Stimulated activated CD8-positive, alpha-beta memory T cell treated with anti-CD3 and anti-CD28 coated beads, Interleukin-4, amount 100 ng/mL, for 48 hours (primary cell): ENCODE results near the gene RGS18.
"Not testable (repeated sequence)": the region's sequence is repeated elsewhere in the genome, so short reads cannot be mapped to it uniquely, and the experiment has no call there.

Experiments
- DNase-seq: peaks from one replicate; pipeline ENCODE4 v3.0.0-alpha.2; 2020

The RGS18 gene

GRCh38 chr1:192167011-192167410 is 8.7 kb downstream of the RGS18 start:
- no peak for DNase-seq

- no peak for DNase-seq
Observed at GRCh38 chr1:192167911-192168700, 9.8 kb downstream of the RGS18 start.

- DNase-seq, result no peak
Observed at GRCh38 chr1:192168964-192169363, 10.7 kb downstream of the RGS18 start.

GRCh38 chr1:192170196-192170984 is 12.1 kb downstream of the RGS18 start:
- DNase-seq, result no peak

GRCh38 chr1:192171123-192171522 is 12.9 kb downstream of the RGS18 start:
- no peak for DNase-seq

GRCh38 chr1:192175971-192176370 is 17.7 kb downstream of the RGS18 start:
- DNase-seq, result no peak

GRCh38 chr1:192183788-192184187 is 25.5 kb downstream of the RGS18 start:
- no peak for DNase-seq

GRCh38 chr1:192186197-192186596 is 27.9 kb downstream of the RGS18 start:
- no peak for DNase-seq

- no peak for DNase-seq
Observed at GRCh38 chr1:192190066-192190465, 31.8 kb downstream of the RGS18 start.

- no peak for DNase-seq
Observed at GRCh38 chr1:192201303-192201702, 43.0 kb downstream of the RGS18 start.

- no peak for DNase-seq
Observed at GRCh38 chr1:192224396-192224795, 66.1 kb downstream of the RGS18 start.

GRCh38 chr1:192224846-192225245 is 66.6 kb downstream of the RGS18 start:
- no peak for DNase-seq

- no peak for DNase-seq
Observed at GRCh38 chr1:192225266-192225665, 67.0 kb downstream of the RGS18 start.

GRCh38 chr1:192225703-192226102 is 67.4 kb downstream of the RGS18 start:
- DNase-seq, result no peak

- DNase-seq, result no peak
Observed at GRCh38 chr1:192227330-192227729, 69.1 kb downstream of the RGS18 start.

- DNase-seq, result not testable (repeated sequence)
Observed at GRCh38 chr1:192227980-192228379, 69.7 kb downstream of the RGS18 start.

GRCh38 chr1:192232817-192233417 is 74.7 kb downstream of the RGS18 start:
- DNase-seq, result no peak

GRCh38 chr1:192235127-192235526 is 76.9 kb downstream of the RGS18 start:
- DNase-seq, result no peak
